HG02623 (cell line): ENCODE results near the gene TBC1D12.
"Not testable (repeated sequence)": the region's sequence is repeated elsewhere in the genome, so short reads cannot be mapped to it uniquely, and the experiment has no call there.

Experiments
- ATAC-seq: cut with Tn5 transposase; IDR thresholded peaks from one replicate; pipeline ENCODE4 v1.9.1; 2021; ENCODE audit warnings: moderate library complexity; ENCODE audit not compliant: unreplicated experiment

TBC1D12 gene

DNA sequence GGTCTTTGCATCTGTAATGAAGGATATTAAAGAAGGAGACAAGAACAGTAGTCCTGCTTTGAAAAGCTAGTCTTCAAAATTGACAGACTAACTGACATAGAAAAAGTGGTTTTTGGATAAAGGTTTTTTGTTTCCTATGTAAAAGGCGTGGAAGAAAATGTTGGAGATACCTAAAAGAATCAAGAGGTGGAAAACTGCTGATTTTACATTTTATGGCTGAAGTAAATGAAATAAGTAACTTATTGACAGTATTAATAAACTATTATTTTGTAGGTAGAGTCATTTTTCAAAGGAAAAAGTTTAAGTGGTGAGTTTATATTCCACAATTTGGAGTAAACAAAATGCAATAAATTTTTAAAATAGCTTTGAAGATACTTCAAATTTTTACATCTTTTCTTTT, 130.7 kb downstream of the TBC1D12 start:
- no peak for ATAC-seq

DNA sequence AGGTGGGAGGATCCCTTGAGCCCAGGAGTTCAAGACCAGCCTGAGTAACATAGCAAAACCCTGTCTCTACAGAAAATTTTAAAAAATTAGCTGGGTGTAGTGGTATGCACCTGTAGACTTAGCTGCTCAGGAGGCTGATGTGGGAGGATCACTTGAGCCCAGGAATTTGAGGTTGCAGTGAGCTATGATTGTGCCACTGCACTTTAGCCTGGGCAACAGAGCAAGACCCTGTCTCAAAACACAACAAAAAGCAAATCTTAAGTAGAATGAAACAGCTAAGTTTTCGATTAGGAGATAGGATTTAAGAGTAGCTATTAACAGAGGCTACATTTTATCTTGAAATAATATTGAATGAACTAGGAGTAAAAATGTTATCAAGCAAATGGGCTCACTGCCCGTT, 139.9 kb downstream of the TBC1D12 start:
- not testable (repeated sequence) for ATAC-seq

DNA sequence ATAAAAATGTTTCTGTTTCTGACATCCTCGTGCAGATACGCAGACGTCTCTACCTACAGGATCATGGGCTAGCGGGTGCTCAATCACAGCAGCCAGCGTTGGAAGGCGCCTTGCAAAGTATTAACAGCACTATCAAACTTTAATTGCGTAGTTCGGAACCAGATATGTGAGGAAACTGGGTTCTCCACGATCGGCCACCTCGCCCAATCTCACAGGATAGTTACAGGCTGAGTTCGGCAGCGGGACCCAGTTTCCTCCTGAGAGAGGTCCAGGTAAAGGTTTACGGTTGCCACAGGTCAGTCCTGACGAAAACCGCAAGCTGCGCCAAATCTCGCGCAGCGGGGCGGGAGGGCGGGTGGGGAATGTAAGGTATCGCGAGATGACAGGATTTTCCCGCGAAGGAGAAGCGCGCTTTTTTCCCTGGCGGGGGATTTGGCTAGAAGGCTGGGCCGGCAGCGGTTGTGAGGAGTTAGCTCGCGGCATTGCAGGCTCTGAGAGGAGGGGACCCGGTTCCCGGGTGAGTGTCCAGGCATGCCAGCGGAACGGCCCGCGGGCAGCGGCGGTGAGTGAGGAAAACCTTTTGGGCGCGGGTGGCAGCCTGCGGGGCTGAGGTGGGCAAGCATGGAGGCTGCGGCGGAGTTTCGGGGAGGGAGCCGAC, 143.2 kb downstream of the TBC1D12 start, which contains the start of gene HELLS:
TSS of gene HELLS (plus strand) at position 398 of the 658 bp plus-strand sequence. CDS start at position 532, 134 bp downstream.
- peak; percentile 62 for ATAC-seq

DNA sequence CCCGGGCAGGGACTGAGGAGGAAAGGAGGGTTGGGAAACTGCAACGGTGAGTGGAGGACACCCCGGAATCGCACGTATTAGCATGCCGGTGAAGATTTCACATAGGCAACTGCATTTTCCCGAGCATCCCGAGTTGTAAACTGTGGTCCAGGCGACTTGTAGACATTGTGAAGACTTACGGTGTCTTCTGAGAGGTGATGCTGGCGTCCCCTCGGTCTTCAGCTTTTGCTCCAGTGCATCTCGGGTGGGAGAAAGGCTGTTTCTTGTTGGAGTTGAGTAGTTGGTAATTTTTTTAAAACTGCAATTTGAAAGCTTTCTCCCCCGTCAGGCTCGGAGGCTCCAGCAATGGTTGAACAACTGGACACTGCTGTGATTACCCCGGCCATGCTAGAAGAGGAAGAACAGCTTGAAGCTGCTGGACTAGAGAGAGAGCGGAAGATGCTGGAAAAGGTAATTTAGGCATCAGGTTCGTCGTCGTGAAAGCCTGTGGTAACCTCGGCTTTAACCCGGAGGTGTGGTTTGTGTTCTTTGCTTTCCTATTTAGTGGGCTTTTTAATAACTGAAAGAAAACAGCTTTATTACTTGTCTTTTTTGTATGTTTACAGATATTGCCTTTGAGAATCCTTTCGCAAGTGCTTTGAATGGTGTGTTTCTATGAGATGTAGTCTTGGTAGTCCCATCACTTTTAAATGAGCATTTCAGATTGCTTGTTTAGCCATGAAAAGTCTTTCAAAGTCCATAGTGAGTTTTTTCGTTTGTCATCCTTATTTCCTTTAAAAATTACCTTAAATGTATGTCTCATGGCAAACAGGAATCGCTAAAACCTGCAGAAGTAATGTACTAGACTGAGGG, 143.9 kb downstream of the TBC1D12 start:
- ATAC-seq = peak; percentile 16

DNA sequence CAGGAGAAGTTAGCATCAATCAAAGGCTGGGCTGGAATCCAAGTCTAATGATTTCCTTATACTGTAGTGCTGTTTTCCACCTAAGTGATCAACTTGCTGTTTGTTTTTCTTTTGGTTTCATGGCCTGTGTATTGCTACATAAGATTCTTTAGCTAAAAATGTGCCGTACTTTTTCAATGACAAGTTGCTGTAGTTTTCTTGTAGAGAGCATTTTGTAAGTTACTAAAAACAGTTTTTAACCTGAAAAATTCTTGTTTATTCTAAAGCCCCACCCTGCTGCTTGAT, 144.5 kb downstream of the TBC1D12 start:
- no peak for ATAC-seq

DNA sequence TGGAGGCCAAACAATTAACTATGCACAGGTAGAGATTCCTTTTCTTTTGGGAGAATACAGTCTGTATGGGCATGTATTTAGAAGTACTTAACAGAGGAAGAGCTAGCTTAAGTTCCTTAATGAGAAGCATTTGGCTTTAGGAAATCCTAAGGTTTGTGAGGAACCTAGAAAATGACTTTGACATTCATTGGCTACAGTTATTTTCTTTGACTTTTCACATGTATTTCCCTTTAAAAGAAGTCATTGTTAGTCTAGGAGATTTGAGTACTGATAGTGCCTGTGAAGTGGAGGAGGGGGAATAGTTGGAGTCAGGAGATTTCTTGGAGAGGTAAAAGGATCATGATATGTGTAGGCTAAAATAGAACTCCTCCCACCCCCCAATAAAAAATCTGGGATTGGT, 146.9 kb downstream of the TBC1D12 start:
- ATAC-seq = no peak

DNA sequence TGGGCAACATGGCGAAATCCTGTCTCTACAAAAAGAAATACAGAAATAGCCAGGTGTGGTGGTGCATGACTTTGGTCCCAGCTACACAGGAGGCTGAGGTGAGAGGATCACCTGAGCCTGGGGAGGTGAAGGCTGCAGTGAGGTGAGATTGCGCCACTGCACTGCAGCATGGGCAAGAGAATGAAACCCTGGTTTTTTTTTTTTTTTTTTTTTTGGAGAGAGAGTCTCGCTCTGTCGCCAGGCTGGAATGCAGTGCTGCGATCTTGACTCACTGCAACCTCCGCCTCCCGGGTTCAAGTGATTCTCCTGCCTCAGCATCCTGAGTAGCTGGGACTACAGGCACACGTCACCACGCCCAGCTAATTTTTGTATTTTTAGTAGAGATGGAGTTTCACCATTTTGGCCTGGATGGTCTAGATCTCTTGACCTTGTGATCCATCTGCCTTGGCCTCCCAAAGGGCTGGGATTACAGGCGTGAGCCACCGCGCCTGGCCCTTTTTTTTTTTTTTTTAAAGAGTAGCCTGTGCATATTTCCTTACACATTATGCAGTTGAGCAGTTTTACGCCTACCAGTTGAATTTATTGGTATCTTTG, 165.5 kb downstream of the TBC1D12 start:
- ATAC-seq = not testable (repeated sequence)

DNA sequence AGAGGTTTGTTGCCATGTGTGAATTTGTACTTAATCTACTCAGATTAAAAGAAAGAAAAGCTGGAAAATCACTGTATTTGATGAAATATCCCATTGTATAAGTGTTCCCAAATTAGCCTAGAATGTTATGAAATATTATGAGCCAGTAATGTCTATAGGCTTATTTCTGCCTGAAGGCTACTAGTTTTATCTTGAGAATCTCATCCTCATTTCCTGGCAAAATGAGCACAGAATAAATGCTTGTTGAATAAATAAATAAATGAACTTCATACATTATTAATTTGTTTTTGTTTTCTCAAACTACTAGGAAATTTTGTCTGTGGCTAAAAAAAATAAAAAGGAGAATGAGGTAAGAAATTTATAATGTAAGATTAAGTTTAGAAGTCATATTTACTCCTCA, 168.7 kb downstream of the TBC1D12 start:
- ATAC-seq = no peak

DNA sequence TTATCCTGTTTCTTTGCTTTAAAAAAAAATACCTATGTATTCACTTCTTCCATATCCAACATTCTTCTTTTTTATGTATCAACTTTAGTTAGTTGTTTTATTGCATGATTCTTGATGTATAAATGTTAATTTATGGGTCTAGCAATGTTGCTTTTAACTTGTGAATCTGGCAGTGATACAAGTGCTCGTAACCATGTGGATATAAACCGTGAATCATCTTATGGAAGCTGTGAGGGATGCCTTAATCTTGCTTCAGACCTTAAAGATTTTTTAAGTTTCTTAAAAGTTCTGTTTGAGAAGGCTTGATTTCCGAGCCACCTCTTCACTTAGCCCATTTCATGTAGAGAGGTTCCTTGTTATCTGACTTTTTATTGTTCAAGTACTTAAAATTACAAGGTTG, 169.2 kb downstream of the TBC1D12 start:
- no peak for ATAC-seq

DNA sequence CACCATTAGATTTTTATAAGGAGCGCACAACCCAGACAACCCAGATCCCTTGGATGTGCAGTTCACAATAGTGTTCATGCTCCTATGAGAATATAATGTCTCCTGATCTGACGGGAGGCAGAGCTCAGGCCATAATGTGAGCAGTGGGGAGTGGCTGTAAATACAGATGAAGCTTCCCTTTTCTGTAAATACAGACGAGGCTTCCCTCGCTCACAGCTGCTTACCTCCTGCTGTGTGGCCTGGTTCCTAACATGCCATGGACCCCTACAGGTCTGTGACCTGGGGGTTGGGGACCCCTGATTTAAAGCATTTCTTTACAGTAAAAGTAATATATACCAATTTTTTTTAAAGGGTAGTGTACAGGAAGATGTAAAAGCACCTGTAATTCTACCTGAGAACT, 176.4 kb downstream of the TBC1D12 start:
- ATAC-seq = no peak

DNA sequence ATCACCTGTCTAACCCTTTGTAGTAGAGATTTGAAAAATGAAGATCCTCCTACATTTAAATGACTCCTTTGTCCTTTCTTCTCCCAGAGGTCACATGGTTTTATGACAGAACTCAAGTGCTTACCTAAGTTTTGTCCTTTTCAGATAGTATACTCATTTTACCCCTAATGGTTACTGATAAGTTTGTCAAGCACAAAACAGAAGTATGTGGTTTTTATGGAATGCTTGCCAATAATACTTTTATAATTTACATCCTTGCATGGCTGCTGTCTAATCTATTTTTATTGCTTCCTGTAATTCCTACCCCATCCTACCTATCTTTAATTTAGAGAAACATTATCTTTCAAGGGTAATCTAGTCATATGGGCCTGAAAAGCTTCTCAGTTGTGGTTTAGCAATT, 180.8 kb downstream of the TBC1D12 start:
- no peak for ATAC-seq
